GM12872 (cell line): ENCODE measurements around the gene C1QL3.

Experiments used
- CTCF ChIP-seq: IDR thresholded peaks from 3 replicates; pipeline ENCODE4 v1.5.1; 2011; ENCODE audit warnings: low read depth, mild to moderate bottlenecking, low read length, moderate library complexity; ENCODE audit not compliant: insufficient read depth

The C1QL3 gene

GRCh38 chr10:16472828-16473227 lies 48.9 kb downstream of the C1QL3 start:
- no peak for TF ChIP-seq CTCF

GRCh38 chr10:16470747-16471146 lies 50.9 kb downstream of the C1QL3 start:
- no peak for TF ChIP-seq CTCF

- no peak for TF ChIP-seq CTCF
Measured at GRCh38 chr10:16466001-16466400, 55.7 kb downstream of the C1QL3 start.
